ENCODE measurements around the gene STPG3. TPM values are rescaled to one million over a fixed set of nuclear protein-coding genes. Genes with fewer than 3 reads are reported as not detected.

STPG3 gene
- total RNA-seq, 1 donor from 2014 or later: not detected

DNA sequence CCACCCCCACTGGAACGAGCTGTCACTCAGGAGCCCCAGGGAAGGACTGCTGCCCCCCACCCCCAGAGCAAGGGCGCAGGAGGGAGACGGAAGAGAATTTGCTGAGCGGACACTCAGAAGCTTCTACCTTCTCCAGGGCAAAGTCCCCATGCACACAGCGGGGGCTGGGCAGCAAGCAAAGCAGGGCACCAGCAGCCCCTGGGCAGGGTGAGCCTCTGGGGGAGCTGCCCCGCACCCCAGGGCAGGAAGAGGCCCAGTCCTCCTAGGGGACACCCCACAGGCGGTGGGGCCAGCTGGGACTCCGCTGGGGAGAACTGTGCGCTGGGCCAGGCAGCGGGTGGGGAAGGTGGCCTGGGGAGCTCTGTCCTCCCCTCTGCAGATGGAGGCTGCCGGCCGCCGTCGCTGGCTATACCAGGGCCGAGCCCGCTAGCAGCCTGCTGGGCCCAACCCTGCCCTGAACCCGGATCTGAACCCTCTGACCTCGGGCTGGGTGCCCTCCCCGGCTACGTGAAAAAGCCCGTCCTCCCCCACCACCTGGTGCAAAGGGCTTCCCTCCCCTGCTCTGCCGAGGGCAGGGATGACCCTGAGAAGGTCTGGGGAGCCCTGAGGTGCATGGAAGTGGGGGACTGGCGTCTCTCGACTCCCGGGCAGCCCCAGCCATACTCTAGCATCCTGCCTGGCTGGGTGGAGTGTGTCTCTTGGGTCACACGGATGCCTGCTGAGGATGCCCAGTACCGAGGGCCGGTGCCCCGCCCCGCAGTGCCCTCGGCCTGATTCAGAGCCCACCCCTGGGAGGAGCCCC is 21.0 kb upstream of the STPG3 start:
- TF ChIP-seq, protein P1, sequence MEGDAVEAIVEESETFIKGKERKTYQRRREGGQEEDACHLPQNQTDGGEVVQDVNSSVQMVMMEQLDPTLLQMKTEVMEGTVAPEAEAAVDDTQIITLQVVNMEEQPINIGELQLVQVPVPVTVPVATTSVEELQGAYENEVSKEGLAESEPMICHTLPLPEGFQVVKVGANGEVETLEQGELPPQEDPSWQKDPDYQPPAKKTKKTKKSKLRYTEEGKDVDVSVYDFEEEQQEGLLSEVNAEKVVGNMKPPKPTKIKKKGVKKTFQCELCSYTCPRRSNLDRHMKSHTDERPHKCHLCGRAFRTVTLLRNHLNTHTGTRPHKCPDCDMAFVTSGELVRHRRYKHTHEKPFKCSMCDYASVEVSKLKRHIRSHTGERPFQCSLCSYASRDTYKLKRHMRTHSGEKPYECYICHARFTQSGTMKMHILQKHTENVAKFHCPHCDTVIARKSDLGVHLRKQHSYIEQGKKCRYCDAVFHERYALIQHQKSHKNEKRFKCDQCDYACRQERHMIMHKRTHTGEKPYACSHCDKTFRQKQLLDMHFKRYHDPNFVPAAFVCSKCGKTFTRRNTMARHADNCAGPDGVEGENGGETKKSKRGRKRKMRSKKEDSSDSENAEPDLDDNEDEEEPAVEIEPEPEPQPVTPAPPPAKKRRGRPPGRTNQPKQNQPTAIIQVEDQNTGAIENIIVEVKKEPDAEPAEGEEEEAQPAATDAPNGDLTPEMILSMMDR (IDR thresholded peaks at IDR 0.05): no peak

DNA sequence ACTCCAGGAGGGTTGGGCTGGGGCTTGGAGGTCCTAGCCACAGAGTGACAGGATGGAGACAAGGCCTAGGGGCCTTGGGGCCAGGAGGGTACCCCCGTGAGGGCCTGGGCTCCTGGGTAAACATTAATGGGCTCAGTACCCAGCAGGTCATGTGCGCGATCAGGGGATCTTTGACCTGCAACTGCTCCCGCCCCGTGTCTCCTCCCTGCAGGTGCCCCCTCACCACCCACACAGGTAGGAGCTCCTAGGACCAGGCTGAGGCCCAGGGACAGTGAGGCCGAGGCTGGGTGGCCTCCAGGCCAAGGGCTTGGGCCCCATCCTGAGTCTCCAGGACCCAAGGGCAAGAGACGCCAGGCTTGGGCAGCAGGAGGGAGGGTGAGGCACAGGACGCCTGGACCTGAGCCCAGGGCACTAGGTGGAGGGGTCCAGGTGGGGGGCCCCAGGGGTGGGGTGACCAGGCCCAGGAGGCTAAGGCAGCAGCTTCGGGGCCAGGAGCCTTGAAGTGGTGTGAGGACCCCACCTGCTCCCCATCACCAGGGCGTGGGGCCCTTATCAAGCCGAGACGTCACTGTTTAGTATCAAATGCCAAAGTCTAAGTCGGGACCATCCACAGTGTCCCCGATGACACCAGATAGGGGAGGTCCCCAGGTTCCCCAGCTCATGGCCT is 20.2 kb upstream of the STPG3 start, which contains the start of gene SLC34A3:
TSS of gene SLC34A3 (plus strand) at position 197 of the 667 bp plus-strand sequence. CDS start 802 bp downstream, outside the sequence.
- Histone ChIP-seq H3K9me3 (no peaks in the 10 kb centered on the region), H3K4me1 (peaks cover 0 to 1% of the 10 kb centered on the region in 2 donors), H3K36me3 (no peaks in the 10 kb centered on the region), H3K27ac (no peak within 1 kb of the TSS), H3K4me3 (no peak within 1 kb of the TSS), H3K27me3 (no peaks in the 10 kb centered on the region)
- DNase-seq (ENCODE audit: low spot score in 2 of 2): no peak
- intact Hi-C loops (cut with DNase I): no loop called here
- TF ChIP-seq, protein P1 (IDR thresholded peaks at IDR 0.05): no peak

More for the DNA sequence above, 21.0 kb upstream of the STPG3 start:
- Histone ChIP-seq H3K36me3 (no peaks in the 10 kb centered on the region), H3K27ac (no peak overlapping the region), H3K4me1 (no peaks in the 10 kb centered on the region), H3K27me3 (no peaks in the 10 kb centered on the region), H3K9me3 (no peaks in the 10 kb centered on the region), H3K4me3 (no peak overlapping the region)
- intact Hi-C loops (cut with DNase I): loop anchor here (10.0 kb wide), 1 partner anchor 435 kb away; the partner anchor contains the start of genes CCDC183 and TMEM141
- DNase-seq (ENCODE audit: low spot score in 2 of 2): no peak

DNA sequence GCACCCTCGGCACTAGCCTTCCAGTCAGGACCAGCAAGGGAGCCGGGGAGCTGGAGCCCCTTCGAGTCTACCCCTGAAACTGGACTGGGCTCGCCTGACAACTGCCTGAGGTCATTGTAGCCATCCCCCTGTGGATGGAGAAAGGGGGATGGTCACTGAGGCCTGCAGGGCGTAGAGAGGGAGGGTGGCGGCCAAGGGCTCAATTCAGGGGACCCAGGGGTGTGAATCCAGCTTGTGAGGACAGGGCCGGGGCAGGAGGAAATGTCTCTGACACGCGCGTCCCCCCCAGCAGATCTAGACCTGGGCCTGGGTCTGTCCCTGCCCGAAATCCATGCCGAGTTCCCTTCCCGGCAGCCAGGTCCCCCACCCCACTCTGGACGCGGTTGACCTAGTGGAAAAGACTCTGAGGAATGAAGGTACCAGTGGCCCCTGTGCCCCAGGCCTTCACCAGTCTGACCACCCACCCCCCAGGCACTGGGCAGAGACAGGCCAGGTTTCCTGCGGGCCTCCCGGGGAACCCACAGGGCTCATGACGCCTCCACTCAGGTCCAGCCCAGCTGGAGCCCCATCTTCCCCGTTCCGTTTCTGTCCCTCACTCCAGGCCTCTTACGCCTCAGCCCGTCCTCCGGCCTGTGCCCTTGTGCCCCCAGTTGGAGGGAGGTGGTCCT is 19.6 kb upstream of the STPG3 start:
- no peaks in the 10 kb centered on the region for H3K36me3 ChIP-seq

DNA sequence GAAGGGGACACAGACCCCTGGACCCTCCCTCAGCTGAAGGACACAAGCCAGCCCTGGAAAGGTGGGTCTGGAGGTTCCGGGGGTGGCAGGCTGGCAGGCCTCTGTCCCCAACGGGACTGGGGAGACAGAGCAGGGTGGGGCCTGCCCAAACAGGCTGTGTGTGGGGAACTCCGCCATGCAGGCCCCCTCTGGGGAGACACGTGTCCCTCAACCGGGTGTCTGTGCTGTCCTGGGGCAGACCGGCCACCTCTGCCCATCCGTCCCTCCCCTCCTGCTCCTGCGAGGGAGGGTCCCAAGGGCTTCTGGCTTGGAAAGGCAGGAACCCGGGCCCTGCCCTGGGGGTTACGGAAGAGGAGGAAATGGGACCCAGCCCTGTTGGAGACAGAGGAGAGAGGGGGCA is 19.0 kb upstream of the STPG3 start:
- TF ChIP-seq, protein P1 (IDR thresholded peaks at IDR 0.05): no peak
- intact Hi-C loops (cut with DNase I): no loop called here
- Histone ChIP-seq H3K36me3 (no peaks in the 10 kb centered on the region), H3K9me3 (no peaks in the 10 kb centered on the region), H3K4me1 (peaks cover 0 to 10% of the 10 kb centered on the region in 2 donors), H3K4me3 (no peak overlapping the region), H3K27ac (no peak overlapping the region), H3K27me3 (no peaks in the 10 kb centered on the region)
- DNase-seq (ENCODE audit: low spot score in 2 of 2): no peak

More for the DNA sequence above, 19.6 kb upstream of the STPG3 start:
- Histone ChIP-seq H3K4me3 (no peak overlapping the region), H3K27ac (no peak overlapping the region), H3K4me1 (peaks cover 0 to 6% of the 10 kb centered on the region in 2 donors), H3K27me3 (no peaks in the 10 kb centered on the region), H3K9me3 (no peaks in the 10 kb centered on the region)
- TF ChIP-seq, protein P1 (IDR thresholded peaks at IDR 0.05): no peak
- no peak for DNase-seq (ENCODE audit: low spot score in 2 of 2)
- intact Hi-C loops (cut with DNase I): no loop called here

DNA sequence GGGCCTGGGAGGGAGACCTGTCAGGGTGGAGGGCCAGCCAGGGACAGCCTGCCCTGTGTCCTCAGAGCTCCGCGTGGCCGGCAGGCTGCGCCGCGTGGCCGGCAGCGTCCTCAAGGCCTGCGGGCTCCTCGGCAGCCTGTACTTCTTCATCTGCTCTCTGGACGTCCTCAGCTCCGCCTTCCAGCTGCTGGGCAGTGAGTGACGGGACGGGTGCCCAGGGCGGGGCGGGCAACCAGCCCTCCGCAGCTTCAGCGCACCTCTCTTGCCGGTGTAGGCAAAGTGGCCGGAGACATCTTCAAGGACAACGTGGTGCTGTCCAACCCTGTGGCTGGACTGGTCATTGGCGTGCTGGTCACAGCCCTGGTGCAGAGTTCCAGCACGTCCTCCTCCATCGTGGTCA is 18.6 kb upstream of the STPG3 start:
- no peak overlapping the region for H3K27ac ChIP-seq
- TF ChIP-seq, protein P1 (IDR thresholded peaks at IDR 0.05): no peak
- H3K27me3 ChIP-seq: no peaks in the 10 kb centered on the region
- no peaks in the 10 kb centered on the region for H3K36me3 ChIP-seq
- H3K9me3 ChIP-seq: no peaks in the 10 kb centered on the region
- intact Hi-C loops (cut with DNase I): no loop called here
- H3K4me1 ChIP-seq: peaks cover 0 to 10% of the 10 kb centered on the region in 2 donors
- DNase-seq (ENCODE audit: low spot score in 2 of 2): no peak
- no peak overlapping the region for H3K4me3 ChIP-seq

Data from ascending aorta (tissue), 2 donors.